ENCODE data around the gene TMEM120B.

DNA sequence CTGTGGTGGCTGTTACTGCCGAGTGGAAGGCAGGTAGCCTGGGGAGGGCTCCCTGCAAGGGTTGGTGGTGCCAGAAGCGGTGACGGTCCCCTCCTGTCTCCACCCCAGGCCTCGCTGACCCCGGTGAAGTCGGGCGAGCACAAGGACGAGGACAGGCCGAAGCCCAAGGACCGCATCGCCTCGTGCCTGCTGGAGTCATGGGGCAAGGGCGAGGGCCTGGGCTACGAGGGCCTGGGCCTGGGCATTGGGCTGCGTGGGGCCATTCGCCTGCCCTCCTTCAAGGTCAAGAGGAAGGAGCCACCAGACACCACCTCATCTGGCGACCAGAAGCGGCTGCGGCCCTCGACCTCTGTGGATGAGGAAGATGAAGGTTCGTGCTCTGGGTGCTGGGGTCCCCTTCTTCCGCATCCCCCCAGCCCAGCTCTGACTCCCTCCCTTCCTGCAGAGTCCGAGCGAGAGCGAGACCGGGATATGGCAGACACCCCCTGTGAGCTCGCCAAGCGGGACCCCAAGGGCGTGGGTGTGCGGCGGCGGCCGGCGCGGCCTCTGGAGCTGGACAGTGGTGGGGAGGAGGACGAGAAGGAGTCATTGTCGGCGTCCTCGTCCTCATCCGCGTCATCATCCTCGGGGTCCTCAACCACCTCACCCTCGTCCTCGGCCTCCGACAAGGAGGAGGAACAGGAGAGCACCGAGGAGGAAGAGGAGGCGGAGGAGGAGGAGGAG is 104.5 kb downstream of the TMEM120B start:
- TF ChIP-seq, protein P1, sequence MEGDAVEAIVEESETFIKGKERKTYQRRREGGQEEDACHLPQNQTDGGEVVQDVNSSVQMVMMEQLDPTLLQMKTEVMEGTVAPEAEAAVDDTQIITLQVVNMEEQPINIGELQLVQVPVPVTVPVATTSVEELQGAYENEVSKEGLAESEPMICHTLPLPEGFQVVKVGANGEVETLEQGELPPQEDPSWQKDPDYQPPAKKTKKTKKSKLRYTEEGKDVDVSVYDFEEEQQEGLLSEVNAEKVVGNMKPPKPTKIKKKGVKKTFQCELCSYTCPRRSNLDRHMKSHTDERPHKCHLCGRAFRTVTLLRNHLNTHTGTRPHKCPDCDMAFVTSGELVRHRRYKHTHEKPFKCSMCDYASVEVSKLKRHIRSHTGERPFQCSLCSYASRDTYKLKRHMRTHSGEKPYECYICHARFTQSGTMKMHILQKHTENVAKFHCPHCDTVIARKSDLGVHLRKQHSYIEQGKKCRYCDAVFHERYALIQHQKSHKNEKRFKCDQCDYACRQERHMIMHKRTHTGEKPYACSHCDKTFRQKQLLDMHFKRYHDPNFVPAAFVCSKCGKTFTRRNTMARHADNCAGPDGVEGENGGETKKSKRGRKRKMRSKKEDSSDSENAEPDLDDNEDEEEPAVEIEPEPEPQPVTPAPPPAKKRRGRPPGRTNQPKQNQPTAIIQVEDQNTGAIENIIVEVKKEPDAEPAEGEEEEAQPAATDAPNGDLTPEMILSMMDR (conservative IDR thresholded peaks at IDR 0.05; ENCODE audit: low read length), result no peak
- TF ChIP-seq EZH2phosphoT487 (IDR thresholded peaks at IDR 0.05; ENCODE audit: borderline replicate concordance), result no peak
